BJ (cell line): ENCODE data around the gene EMX2. TPM values are rescaled to one million over a fixed set of nuclear protein-coding genes. Genes with fewer than 3 reads are reported as not detected.
"Not testable (repeated sequence)": the region's sequence is repeated elsewhere in the genome, so short reads cannot be mapped to it uniquely, and the experiment has no call there.

Experiments
- CTCF ChIA-PET: fragments of 350-600 bp; formaldehyde crosslinking; extraction: SDS; loops from one replicate; lab custom pipeline; 2021; ENCODE audit warnings: antibody characterized with exemption, inconsistent platforms; lab: Yijun Ruan, JAX
- POLR2A ChIA-PET: fragments of 300-600 bp; sonication (Branson Sonifier 250); formaldehyde crosslinking; extraction: SDS; loops from one replicate; lab custom pipeline; 2021; ENCODE audit warnings: antibody characterized with exemption; lab: Charles Lee
- DNase-seq: peaks from one replicate; pipeline ENCODE4 v3.0.0-alpha.2; 2011; ENCODE audit warnings: low read depth
- H3K27me3 ChIP-seq: 2 replicates; pipeline ENCODE4 v1.6.0; 2011; ENCODE audit warnings: low read length; ENCODE audit not compliant: control insufficient read depth, insufficient read depth
- H3K36me3 ChIP-seq: 2 replicates; pipeline ENCODE4 v1.5.1; 2011; ENCODE audit warnings: low read length; ENCODE audit not compliant: control insufficient read depth, insufficient read depth
- H3K4me3 ChIP-seq: 2 replicates; pipeline ENCODE4 v1.5.1; 2011; ENCODE audit warnings: low read depth, mild to moderate bottlenecking, control low read depth, low read length
- CTCF ChIP-seq: IDR thresholded peaks from 2 replicates; pipeline ENCODE4 v1.5.1; 2011; ENCODE audit warnings: low read depth, mild to moderate bottlenecking, control low read depth, inconsistent platforms, low read length, moderate library complexity; ENCODE audit not compliant: insufficient read depth
- polyA plus RNA-seq: library from polyadenylated mRNA; depleted of rRNA; stranded (reverse); fragments of >200 nt; gene quantifications from 2 replicates; pipeline ENCODE4 v1.2.3, GENCODE V29; 2011

The EMX2 gene
- polyA plus RNA-seq, 1 experiment: 0.31 TPM

GRCh38 chr10:117503244-117504205, 39.0 kb upstream of the EMX2 start:
- ChIA-PET POLR2A (no interaction called here), CTCF (interaction anchor here (0.7 to 4.2 kb wide), 6 partner anchors 40 to 756 kb away, joined by 3 to 18 read pairs (median 3); no protein-coding TSS in a partner anchor)
- no peak for TF ChIP-seq CTCF
- no peaks in the 10 kb centered on the region; the same call in 1 of the 2 replicates for H3K27me3 ChIP-seq
- no peaks in the 10 kb centered on the region for H3K36me3 ChIP-seq
- no peak overlapping the region for H3K4me3 ChIP-seq
- DNase-seq: peak; percentile 10

- TF ChIP-seq CTCF: no peak
- no peaks in the 10 kb centered on the region for H3K36me3 ChIP-seq
- CTCF ChIA-PET: interaction anchor here (0.6 to 4.2 kb wide), 2 partner anchors 8 to 737 kb away, joined by 3 to 18 read pairs; no protein-coding TSS in a partner anchor
- POLR2A ChIA-PET: no interaction called here
- DNase-seq: no peak
- no peaks in the 10 kb centered on the region; the same call in 1 of the 2 replicates for H3K27me3 ChIP-seq
- no peak overlapping the region for H3K4me3 ChIP-seq
Measured at GRCh38 chr10:117504562-117504961, 38.0 kb upstream of the EMX2 start.

- H3K27me3 ChIP-seq, H3K4me3 ChIP-seq, POLR2A ChIA-PET, CTCF ChIA-PET, DNase-seq, H3K36me3 ChIP-seq: not testable (repeated sequence)
Measured at GRCh38 chr10:117507081-117507480, 35.5 kb upstream of the EMX2 start.

- CTCF ChIA-PET: interaction anchor here (0.9 kb wide), 1 partner anchor 334 kb away, joined by 3 read pairs; no protein-coding TSS in a partner anchor
- Histone ChIP-seq H3K36me3 (no peaks in the 10 kb centered on the region), H3K4me3 (no peak overlapping the region), H3K27me3 (no peaks in the 10 kb centered on the region)
- POLR2A ChIA-PET: no interaction called here
- DNase-seq: no peak
- no peak for TF ChIP-seq CTCF
Measured at GRCh38 chr10:117509573-117509972, 33.0 kb upstream of the EMX2 start.

- POLR2A ChIA-PET: no interaction called here
- CTCF ChIA-PET: no interaction called here
- Histone ChIP-seq H3K36me3 (no peaks in the 10 kb centered on the region), H3K4me3 (no peak overlapping the region), H3K27me3 (peaks cover 1% of the 10 kb centered on the region; the same call in 1 of the 2 replicates)
- TF ChIP-seq CTCF: no peak
- DNase-seq: no peak
Measured at GRCh38 chr10:117511601-117512390, 30.8 kb upstream of the EMX2 start.
